IMR-90 (cell line): ENCODE data around the gene GRM8. TPM values are rescaled to one million over a fixed set of nuclear protein-coding genes. Genes with fewer than 3 reads are reported as not detected.

Experiments used
- ATAC-seq: fragments of 200-7000 bp; cut with Tn5 transposase; 2 replicates; pipeline ENCODE4 v1.9.1; 2020; ENCODE audit warnings: low read depth, mild to moderate bottlenecking, moderate library complexity
- BruUV-seq: library from RNA; stranded (reverse); fragments of 400-500 nt; replicated peaks from 2 replicates; lab custom pipeline; 2021; lab: Mats Ljungman, UMichigan
- CTCF ChIA-PET: fragments of 300-600 bp; formaldehyde crosslinking; extraction: SDS; loops from one replicate; lab custom pipeline; 2021; ENCODE audit warnings: antibody characterized with exemption; lab: Yijun Ruan, JAX
- POLR2A ChIA-PET: fragments of 300-600 bp; sonication (Branson Sonifier 250); formaldehyde crosslinking; loops from one replicate; lab custom pipeline; 2022; ENCODE audit warnings: antibody characterized with exemption; ENCODE audit not compliant: unreplicated experiment; lab: Charles Lee
- DNase-seq: peaks from one replicate; pipeline ENCODE4 v3.0.0; 2013
- H2AFZ ChIP-seq: replicated peaks from 2 replicates; pipeline ENCODE3; 2013; ENCODE audit warnings: low read length, mild to moderate bottlenecking; ENCODE audit not compliant: poor library complexity
- H2AK5ac ChIP-seq: 2 replicates; pipeline ENCODE4 v1.6.1; 2013; ENCODE audit warnings: low read depth, low read length, inconsistent platforms
- H2AK9ac ChIP-seq: replicated peaks from 2 replicates; pipeline ENCODE3; 2013; ENCODE audit warnings: mild to moderate bottlenecking, low read depth, low read length, moderate library complexity; ENCODE audit not compliant: poor library complexity
- H2BK120ac ChIP-seq: 2 replicates; pipeline ENCODE4 v1.6.1; 2013; ENCODE audit warnings: low read depth, low read length, inconsistent platforms
- H2BK15ac ChIP-seq: 3 replicates; pipeline ENCODE4 v1.6.1; 2013; ENCODE audit warnings: low read depth, low read length, inconsistent platforms
- H2BK20ac ChIP-seq: 2 replicates; pipeline ENCODE4 v1.6.1; 2013; ENCODE audit warnings: low read depth, mild to moderate bottlenecking, inconsistent platforms, low read length, moderate library complexity
- H2BK5ac ChIP-seq: 2 replicates; pipeline ENCODE4 v1.6.1; 2013; ENCODE audit warnings: mild to moderate bottlenecking, low read depth, low read length, inconsistent platforms; ENCODE audit not compliant: poor library complexity, severe bottlenecking
- H3K14ac ChIP-seq: replicated peaks from 2 replicates; pipeline ENCODE4 v1.6.1; 2013; ENCODE audit warnings: low read depth, low read length, inconsistent platforms
- H3K18ac ChIP-seq: 2 replicates; pipeline ENCODE4 v1.6.1; 2013; ENCODE audit warnings: low read depth, low read length, control low read depth
- H3K23ac ChIP-seq: 2 replicates; pipeline ENCODE4 v1.6.1; 2013; ENCODE audit warnings: low read depth, low read length, inconsistent platforms
- H3K27ac ChIP-seq: 2 replicates; pipeline ENCODE4 v1.5.1; 2013; ENCODE audit warnings: mild to moderate bottlenecking, control low read depth, low read length; ENCODE audit not compliant: insufficient read depth
- H3K27me3 ChIP-seq: 2 replicates; pipeline ENCODE4 v1.6.1; 2013; ENCODE audit warnings: low read length; ENCODE audit not compliant: control insufficient read depth, insufficient read depth
- H3K36me3 ChIP-seq: 2 replicates; pipeline ENCODE4 v1.6.1; 2013; ENCODE audit warnings: low read length, mixed read lengths; ENCODE audit not compliant: control insufficient read depth, insufficient read depth
- H3K4ac ChIP-seq: 2 replicates; pipeline ENCODE4 v1.6.1; 2013; ENCODE audit warnings: low read depth, low read length, inconsistent platforms
- H3K4me1 ChIP-seq: 2 replicates; pipeline ENCODE4 v1.6.1; 2013; ENCODE audit warnings: low read length, mixed read lengths; ENCODE audit not compliant: control insufficient read depth, insufficient read depth
- H3K4me2 ChIP-seq: 2 replicates; pipeline ENCODE4 v1.6.1; 2013; ENCODE audit warnings: low read depth, mild to moderate bottlenecking, control low read depth, low read length, moderate library complexity
- H3K4me3 ChIP-seq: 2 replicates; pipeline ENCODE4 v1.5.1; 2013; ENCODE audit warnings: low read depth, mild to moderate bottlenecking, control low read depth, low read length, moderate library complexity; ENCODE audit not compliant: insufficient read depth
- H3K56ac ChIP-seq: 2 replicates; pipeline ENCODE4 v1.6.1; 2013; ENCODE audit warnings: low read length, inconsistent platforms; ENCODE audit not compliant: insufficient read depth; ENCODE audit errors: extremely low read depth
- H3K79me1 ChIP-seq, 2 experiments: 2 replicates each; pipeline ENCODE4 v1.6.1; 2013; ENCODE audit warnings: low read length in 2 of 2, inconsistent platforms in 1 of 2, low read depth in 1 of 2
- H3K9ac ChIP-seq: 2 replicates; pipeline ENCODE4 v1.6.1; 2013; ENCODE audit warnings: low read depth, low read length, control low read depth
- H3K9me1 ChIP-seq: 2 replicates; pipeline ENCODE4 v1.6.1; 2013; ENCODE audit warnings: low read length, inconsistent platforms; ENCODE audit not compliant: insufficient read depth
- H3K9me3 ChIP-seq: 2 replicates; pipeline ENCODE4 v1.6.1; 2013; ENCODE audit warnings: low read length; ENCODE audit not compliant: control insufficient read depth, insufficient read depth
- H4K20me1 ChIP-seq: 2 replicates; pipeline ENCODE4 v1.6.1; 2013; ENCODE audit warnings: low read length, inconsistent platforms; ENCODE audit not compliant: insufficient read depth
- H4K5ac ChIP-seq: 2 replicates; pipeline ENCODE4 v1.6.1; 2013; ENCODE audit warnings: mild to moderate bottlenecking, low read depth, low read length, control low read depth
- H4K8ac ChIP-seq, 2 experiments: 2 replicates each; pipeline ENCODE4 v1.6.1; 2013; ENCODE audit warnings: low read depth in 2 of 2, low read length in 2 of 2, control low read depth in 1 of 2, inconsistent platforms in 1 of 2
- H4K91ac ChIP-seq: 2 replicates; pipeline ENCODE4 v1.6.1; 2013; ENCODE audit warnings: low read depth, low read length, inconsistent platforms; ENCODE audit not compliant: insufficient read depth
- BHLHE40 ChIP-seq: fragments of 150-350 bp; IDR thresholded peaks from 2 replicates; pipeline ENCODE4 v1.6.1; 2016; ENCODE audit warnings: mild to moderate bottlenecking, low read depth, low read length
- CEBPB ChIP-seq: IDR thresholded peaks from 2 replicates; pipeline ENCODE4 v1.6.1; 2012; ENCODE audit warnings: low read depth, low read length, improper control_type of control experiment
- CHD1 ChIP-seq: IDR thresholded peaks from 2 replicates; pipeline ENCODE4 v1.6.1; 2012; ENCODE audit warnings: low read depth, low read length, improper control_type of control experiment
- CTCF ChIP-seq: conservative IDR thresholded peaks from 2 replicates; pipeline ENCODE4 v1.5.1; 2012; ENCODE audit warnings: mild to moderate bottlenecking, low read depth, low read length, improper control_type of control experiment
- ELK1 ChIP-seq: fragments of 150-350 bp; IDR thresholded peaks from 2 replicates; pipeline ENCODE4 v1.6.1; 2016; ENCODE audit warnings: low read depth, mild to moderate bottlenecking, low read length, moderate library complexity, borderline replicate concordance
- FOS ChIP-seq: fragments of 150-350 bp; IDR thresholded peaks from 2 replicates; pipeline ENCODE4 v1.6.1; 2016; ENCODE audit warnings: low read depth, low read length
- MAFK ChIP-seq: IDR thresholded peaks from 2 replicates; pipeline ENCODE4 v1.6.1; 2012; ENCODE audit warnings: low read depth, low read length, improper control_type of control experiment
- MAZ ChIP-seq: IDR thresholded peaks from 2 replicates; pipeline ENCODE4 v1.6.1; 2012; ENCODE audit warnings: low read depth, mild to moderate bottlenecking, low read length, improper control_type of control experiment, moderate library complexity, borderline replicate concordance
- MXI1 ChIP-seq: IDR thresholded peaks from 2 replicates; pipeline ENCODE4 v1.6.1; 2012; ENCODE audit warnings: low read depth, mild to moderate bottlenecking, low read length, moderate library complexity, borderline replicate concordance
- NFE2L2 ChIP-seq: fragments of 150-350 bp; IDR thresholded peaks from 2 replicates; pipeline ENCODE4 v1.6.1; 2016; ENCODE audit warnings: low read depth, mild to moderate bottlenecking, low read length
- POLR2A ChIP-seq: IDR thresholded peaks from 2 replicates; pipeline ENCODE4 v1.6.1; 2012; ENCODE audit warnings: mild to moderate bottlenecking, low read depth, low read length
- RAD21 ChIP-seq: IDR thresholded peaks from 2 replicates; pipeline ENCODE4 v1.6.1; 2012; ENCODE audit warnings: low read length, improper control_type of control experiment
- RCOR1 ChIP-seq: IDR thresholded peaks from 2 replicates; pipeline ENCODE4 v1.6.1; 2012; ENCODE audit warnings: mild to moderate bottlenecking, low read length, improper control_type of control experiment; ENCODE audit not compliant: insufficient replicate concordance
- RFX5 ChIP-seq: IDR thresholded peaks from 2 replicates; pipeline ENCODE4 v1.8.0; 2012; ENCODE audit warnings: low read depth, mild to moderate bottlenecking, low read length, moderate library complexity
- SMC3 ChIP-seq: fragments of 150-350 bp; IDR thresholded peaks from 2 replicates; pipeline ENCODE4 v1.6.1; 2016; ENCODE audit warnings: low read depth, mild to moderate bottlenecking, antibody characterized with exemption, low read length, moderate library complexity
- USF2 ChIP-seq: fragments of 150-350 bp; IDR thresholded peaks from 2 replicates; pipeline ENCODE4 v1.6.1; 2017; ENCODE audit warnings: mild to moderate bottlenecking, antibody characterized with exemption, low read length, low read depth
- WGBS, 2 experiments: methylation state at CpG; one replicate each; pipeline versions ENCODE4 v1.1.5 to v1.1.7; 2013; ENCODE audit warnings: missing lambda C conversion rate in 2 of 2; ENCODE audit not compliant: insufficient read length in 1 of 2; ENCODE audit errors: extremely low coverage in 2 of 2; 5-methylcytosine and 5-hydroxymethylcytosine counted together
- dilution Hi-C: fragments of 300-500 bp; cut with HindIII; formaldehyde crosslinking; loops from one replicate; pipeline ENCODE4 v1.14.3; 2018; ENCODE audit warnings: low sequenced_read_pairs; ENCODE audit not compliant: unreplicated experiment
- in situ Hi-C: fragments of 300-500 bp; cut with MboI; formaldehyde crosslinking; loops from 3 replicates; pipeline ENCODE4 v1.14.3; 2019; ENCODE audit warnings: low sequenced_read_pairs, inconsistent platforms, mixed read lengths
- intact Hi-C: fragments of 100-400 bp; cut with micrococcal nuclease; formaldehyde crosslinking; loops from 2 replicates; pipeline ENCODE4 v1.10.0; 2022
- polyA plus RNA-seq, 3 experiments: library from polyadenylated mRNA; depleted of rRNA; stranded (reverse); fragments of >200 nt; gene quantifications; 2 replicates each; pipeline ENCODE4 v1.2.3, GENCODE V29; 2012; ENCODE audit warnings: low replicate concordance in 1 of 3
- total RNA-seq: library from RNA; depleted of rRNA; stranded (reverse); fragments of >200 nt; gene quantifications from 2 replicates; pipeline ENCODE4 v1.2.3, GENCODE V29; 2012

Gene GRM8
- total and polyA plus RNA-seq, 2 of the 4 experiments (the other 2 are of a cell fraction), result not detected

- dilution Hi-C loops, result no loop called here
- in situ Hi-C loops, result no loop called here
- WGBS, 2 experiments, result no CpG with 5 or more reads among the region's 6 CpGs
- ATAC-seq (no peak), DNase-seq (no peak)
- H3K9me1 ChIP-seq, result no peaks in the 10 kb centered on the region
- H2AK9ac ChIP-seq, result no peak overlapping the region
- H3K14ac ChIP-seq, result no peak overlapping the region
- BruUV-seq, result no TSS peak
- H3K4ac ChIP-seq, result no peak overlapping the region
- no peaks in the 10 kb centered on the region for H4K20me1 ChIP-seq
- H4K8ac ChIP-seq, result no peak overlapping the region
- no peak overlapping the region for H3K9ac ChIP-seq
- no peak overlapping the region for H2BK15ac ChIP-seq
- H3K9me3 ChIP-seq, result peaks cover 9% of the 10 kb centered on the region; the same call in 1 of the 2 replicates
- H3K4me1 ChIP-seq, result no peaks in the 10 kb centered on the region
- no peak overlapping the region for H3K27ac ChIP-seq
- POLR2A ChIA-PET, result no interaction called here
- no peak overlapping the region for H3K18ac ChIP-seq
- CTCF ChIA-PET, result no interaction called here
- no peaks in the 10 kb centered on the region for H3K79me1 ChIP-seq
- no peak overlapping the region for H2BK120ac ChIP-seq
- no peak overlapping the region for H3K4me3 ChIP-seq
- H2BK5ac ChIP-seq, result no peak overlapping the region
- intact Hi-C loops, result no loop called here
- no peak overlapping the region for H2BK20ac ChIP-seq
- H2AFZ ChIP-seq, result no peak overlapping the region
- H4K5ac ChIP-seq, result no peak overlapping the region
- no peak overlapping the region for H3K56ac ChIP-seq
- H3K36me3 ChIP-seq, result no peaks in the 10 kb centered on the region
- no peak overlapping the region for H4K91ac ChIP-seq
- TF ChIP-seq CHD1 (no peak), ELK1 (no peak), BHLHE40 (no peak), FOS (no peak), MAZ (no peak), MAFK (no peak), USF2 (no peak), RFX5 (no peak), NFE2L2 (no peak), CEBPB (no peak), RCOR1 (no peak), MXI1 (no peak), CTCF (no peak), SMC3 (no peak), RAD21 (no peak), POLR2A (no peak)
- no peak overlapping the region for H2AK5ac ChIP-seq
- no peaks in the 10 kb centered on the region for H3K27me3 ChIP-seq
- no peak overlapping the region for H3K4me2 ChIP-seq
- no peak overlapping the region for H3K23ac ChIP-seq
These were observed 663.6 kb downstream of the GRM8 start for GRCh38 chr7:126589068-126589684.
